ENCODE measurements around the gene AOPEP.

- TF ChIP-seq, protein P1, sequence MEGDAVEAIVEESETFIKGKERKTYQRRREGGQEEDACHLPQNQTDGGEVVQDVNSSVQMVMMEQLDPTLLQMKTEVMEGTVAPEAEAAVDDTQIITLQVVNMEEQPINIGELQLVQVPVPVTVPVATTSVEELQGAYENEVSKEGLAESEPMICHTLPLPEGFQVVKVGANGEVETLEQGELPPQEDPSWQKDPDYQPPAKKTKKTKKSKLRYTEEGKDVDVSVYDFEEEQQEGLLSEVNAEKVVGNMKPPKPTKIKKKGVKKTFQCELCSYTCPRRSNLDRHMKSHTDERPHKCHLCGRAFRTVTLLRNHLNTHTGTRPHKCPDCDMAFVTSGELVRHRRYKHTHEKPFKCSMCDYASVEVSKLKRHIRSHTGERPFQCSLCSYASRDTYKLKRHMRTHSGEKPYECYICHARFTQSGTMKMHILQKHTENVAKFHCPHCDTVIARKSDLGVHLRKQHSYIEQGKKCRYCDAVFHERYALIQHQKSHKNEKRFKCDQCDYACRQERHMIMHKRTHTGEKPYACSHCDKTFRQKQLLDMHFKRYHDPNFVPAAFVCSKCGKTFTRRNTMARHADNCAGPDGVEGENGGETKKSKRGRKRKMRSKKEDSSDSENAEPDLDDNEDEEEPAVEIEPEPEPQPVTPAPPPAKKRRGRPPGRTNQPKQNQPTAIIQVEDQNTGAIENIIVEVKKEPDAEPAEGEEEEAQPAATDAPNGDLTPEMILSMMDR (IDR thresholded peaks at IDR 0.05; ENCODE audit: low read depth, low read length), result no peak
- no peak for TF ChIP-seq EZH2phosphoT487 (IDR thresholded peaks at IDR 0.05; ENCODE audit: low read depth)
Observed at GRCh38 chr9:94796687-94797086, 70.2 kb downstream of the AOPEP start.

Measured in OCI-LY3 (cell line).